NCI-H1105 treated with DMSO at 0.1 percent for 48 hours (cell line): ENCODE data around the gene ADAMTS7.
"Not testable (repeated sequence)": the region's sequence is repeated elsewhere in the genome, so short reads cannot be mapped to it uniquely, and the experiment has no call there.

Experiments
- DNase-seq: peaks from one replicate; lab custom pipeline; 2025; lab: John Stamatoyannopoulos, UW

Gene ADAMTS7

DNA sequence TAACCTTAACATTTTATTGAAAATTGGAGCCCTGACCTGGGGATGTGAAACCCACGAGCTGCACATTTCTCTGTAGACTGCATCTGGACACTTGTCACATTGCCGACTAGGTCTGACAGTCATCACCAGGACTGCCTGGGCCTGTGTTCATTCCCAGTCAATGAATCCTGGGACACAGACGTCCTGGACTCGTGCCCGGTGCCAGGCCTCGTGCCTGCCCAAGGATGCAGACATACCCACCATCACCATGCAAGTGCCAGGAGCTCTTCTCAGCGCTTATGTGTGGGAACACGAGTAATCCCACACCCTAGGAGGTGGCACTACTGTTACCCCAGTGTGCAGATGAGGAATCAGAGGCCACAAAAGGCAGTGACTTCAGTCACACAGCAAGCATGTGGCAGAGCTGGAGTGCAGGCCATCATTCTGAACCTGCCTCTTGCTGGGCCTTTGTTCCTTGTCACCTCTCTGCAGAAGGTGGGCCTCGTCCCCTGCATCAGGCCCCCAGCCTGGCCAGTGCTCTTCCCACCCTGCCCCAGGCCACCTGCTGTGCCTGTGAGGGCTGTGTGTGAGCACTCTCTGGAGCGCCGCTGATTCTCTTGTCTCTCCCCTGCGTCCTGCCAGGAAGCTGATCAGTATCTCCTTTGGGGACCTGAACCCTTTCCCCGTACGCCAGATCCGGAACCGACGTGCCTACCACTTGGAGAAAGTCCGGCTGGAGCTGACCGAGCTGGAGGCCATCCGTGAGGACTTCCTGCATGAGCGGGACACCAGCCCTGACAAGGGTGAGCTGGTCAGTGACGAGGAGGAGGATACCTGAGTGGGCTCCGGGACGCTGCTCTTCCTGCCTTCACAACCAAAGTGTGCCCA is 58.5 kb downstream of the ADAMTS7 start:
- DNase-seq: no peak

DNA sequence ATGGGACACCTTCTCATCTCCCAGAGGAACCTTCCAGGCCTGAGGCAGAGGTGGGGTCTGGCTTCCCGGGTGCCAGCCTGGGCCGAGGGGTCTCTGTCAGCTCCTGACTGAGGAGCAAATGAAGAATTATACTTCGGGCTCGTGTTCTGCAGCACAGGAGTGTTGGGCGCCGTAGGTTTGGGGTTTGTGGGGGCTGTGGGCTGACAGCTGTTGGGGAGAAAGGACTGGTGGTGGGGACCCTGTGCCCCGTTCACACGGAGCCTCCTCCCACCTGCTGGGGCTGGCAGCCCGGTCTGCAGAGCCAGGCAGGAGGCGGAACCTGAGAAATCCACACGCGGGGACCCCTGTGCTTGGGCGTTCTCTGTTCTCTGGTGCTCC is 59.7 kb downstream of the ADAMTS7 start:
- DNase-seq: no peak

DNA sequence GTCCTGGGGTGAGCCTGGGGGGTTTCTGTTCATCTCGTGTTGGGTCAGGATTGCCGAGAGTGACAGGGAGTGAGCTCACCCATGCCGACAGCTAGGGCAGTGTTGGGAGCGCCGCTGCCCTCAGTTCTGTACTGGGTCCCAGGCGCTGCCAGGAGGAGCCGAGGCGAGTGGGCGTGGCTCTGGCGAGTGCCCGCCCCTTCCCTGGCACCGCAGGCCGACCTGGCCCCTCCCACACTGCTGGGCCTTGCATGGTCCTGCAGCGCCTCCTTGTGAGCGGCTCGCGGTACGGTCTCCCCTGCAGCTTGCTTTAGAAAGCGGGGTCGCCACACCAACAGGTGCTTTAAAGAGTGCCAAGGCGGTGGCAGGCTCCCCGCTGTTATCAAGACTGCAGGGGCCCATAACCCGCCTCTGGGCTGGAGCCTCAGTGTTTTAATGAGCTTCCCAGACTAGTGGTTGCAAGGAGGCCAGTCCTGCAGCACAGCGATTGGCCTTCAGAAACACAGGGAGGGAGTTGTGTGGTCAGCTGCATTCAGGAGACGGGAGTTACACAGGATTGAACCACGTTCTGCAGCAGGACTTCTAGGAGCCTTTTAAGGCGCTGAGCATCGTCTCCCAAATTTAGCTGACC is 60.2 kb downstream of the ADAMTS7 start:
- DNase-seq: peak; percentile 77

DNA sequence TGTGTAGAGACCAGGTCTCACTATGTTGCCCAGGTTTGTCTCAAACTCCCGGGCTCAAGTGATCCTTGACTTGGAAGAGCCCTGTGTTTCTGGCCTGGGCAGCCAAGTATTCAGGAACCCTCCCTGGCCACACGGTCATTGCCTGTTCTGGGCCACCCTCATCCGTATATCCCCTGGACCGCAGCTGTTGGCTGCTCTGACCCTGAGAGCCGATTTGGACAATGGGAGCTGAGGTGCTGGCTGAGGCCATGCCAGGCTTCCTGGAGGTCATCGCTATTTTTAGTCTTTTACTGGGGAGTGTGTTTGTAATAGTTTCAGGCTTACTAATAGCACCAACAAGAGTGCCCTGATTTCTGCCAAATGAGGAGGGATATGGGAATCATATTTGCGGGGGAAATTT is 60.7 kb downstream of the ADAMTS7 start:
- DNase-seq: no peak

DNA sequence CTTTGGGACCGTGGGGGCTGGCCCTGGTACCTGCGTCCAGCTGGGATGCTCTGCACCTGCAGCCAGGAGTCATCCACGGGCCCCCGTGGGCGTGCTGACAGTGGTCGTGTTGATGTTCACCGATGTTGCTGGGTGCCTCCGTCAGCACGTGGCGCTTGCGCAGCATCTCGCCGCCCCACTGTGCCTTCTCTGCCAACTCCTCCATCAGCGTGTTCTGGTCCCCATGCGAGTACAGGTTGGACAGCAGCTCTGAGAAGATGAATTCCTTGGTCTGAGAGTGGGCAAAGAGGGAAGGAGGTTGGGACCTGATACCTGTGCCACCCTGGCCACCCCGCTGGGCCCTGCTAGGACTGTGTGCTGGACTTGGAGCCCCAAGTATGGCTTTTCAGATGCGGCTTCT is 61.4 kb downstream of the ADAMTS7 start:
- no peak for DNase-seq

DNA sequence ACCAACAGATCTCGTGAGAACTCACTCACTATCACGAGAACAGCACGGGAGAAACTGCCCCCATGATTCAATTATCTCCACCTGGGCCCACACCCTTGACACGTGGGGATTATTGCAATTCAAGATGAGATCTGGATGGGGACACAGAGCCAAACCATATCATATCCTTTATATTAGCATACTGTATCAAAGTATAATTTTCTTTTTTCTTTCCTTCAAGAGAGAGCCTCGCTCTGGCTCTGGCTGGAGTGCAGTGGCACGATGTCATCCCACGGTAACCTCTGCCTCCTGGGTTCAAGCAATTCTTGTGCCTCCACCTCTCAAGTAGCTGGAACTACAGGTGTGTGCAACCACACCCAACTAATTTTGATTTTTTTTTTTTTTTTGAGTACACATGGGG is 63.4 kb downstream of the ADAMTS7 start:
- not testable (repeated sequence) for DNase-seq

DNA sequence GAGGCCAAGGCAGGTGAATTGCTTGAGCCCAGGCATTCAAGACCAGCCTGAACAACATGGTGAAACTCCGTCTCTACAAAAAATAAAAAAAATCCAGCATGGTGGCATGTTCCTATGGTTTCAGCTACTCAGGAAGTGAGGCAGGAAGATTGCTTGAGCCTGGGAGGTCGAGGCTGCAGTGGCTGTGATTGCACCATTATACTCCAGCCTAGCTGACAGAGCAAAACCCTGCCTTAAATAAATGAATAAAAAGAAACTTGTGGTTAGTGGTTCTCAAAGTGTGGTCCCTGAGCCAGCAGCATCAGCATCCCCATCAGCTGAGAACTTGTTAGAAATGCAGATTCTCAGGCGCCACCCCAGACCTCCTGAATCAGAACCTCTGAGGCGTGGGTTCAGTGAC is 69.6 kb downstream of the ADAMTS7 start:
- not testable (repeated sequence) for DNase-seq

DNA sequence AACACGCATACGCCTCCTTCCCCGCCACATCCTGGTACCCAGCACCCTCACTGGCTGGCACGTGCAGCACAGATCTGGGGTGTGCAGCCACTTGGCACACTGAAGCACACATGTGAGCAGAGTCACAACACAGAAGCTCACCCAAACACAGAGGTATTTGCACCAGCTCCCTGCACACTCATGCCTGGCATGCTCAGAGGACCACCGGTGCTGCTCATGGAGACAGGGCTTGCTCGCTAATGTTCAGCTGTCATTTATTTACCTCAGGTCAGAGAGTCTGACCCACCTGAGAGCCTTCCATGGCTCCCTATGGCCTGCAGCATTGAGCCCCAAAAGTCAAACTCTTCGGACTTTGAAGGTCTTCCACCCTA is 70.4 kb downstream of the ADAMTS7 start:
- no peak for DNase-seq

DNA sequence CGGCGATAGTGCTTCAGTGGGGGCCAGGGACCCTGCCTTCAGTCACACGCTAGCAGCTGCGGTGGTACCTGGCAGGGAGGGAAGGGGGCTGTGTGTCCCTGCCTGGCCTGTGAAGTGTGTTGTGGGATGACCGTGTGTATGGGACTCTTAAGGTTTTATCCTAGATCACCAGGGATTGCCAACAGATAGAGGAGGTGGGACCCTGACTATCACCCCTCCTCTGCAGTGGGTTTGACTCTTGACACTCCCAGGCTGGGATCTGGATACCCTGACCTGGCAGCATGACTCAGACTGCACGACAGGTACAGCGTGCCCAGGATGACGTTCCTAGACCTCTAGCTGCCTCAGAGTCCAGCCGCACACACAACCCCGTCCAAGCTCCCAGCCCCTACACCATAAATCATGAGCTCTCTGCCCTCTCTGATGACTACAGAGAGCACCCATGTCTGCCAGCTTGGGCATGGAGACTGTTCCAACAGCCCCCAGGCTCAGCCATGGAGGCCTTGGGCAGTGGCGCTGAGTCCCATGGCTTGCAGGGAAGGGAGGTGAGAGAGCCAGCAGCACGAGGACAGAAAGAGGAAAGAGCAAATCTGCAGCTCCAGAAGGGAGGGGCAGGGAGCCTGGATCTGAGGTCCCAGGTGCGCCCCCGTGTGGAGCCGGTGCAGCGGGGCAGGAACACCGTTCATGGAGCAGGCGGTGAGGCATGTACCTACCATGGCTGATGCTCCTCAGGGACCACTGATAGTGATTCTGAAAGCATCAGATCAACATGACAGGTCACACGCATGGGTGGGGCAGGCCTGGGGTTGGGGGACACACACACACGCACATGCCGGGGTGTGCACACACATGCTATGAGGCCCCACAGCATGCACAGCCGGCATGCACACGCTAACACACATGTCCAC is 71.0 kb downstream of the ADAMTS7 start:
- no peak for DNase-seq

DNA sequence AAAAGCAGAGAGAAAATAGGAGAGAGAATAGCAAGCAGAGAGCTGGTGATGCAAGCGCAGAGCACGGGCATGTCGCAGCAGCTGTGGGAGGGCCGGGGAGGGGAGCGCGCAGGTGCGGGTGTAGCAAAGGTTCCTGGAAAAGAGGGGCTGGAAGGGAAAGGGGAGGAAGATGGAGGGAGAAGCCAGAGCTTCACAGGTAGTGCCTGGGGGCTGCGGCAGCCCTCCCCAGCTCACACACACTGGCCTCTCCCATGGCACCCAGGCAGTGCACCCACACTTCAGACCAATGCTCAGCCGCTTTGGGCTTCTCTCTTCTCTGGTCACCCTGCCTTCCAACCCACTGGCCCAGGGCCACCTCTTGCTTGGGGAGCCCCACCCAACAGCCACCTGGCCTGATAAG is 72.1 kb downstream of the ADAMTS7 start:
- DNase-seq: no peak

DNA sequence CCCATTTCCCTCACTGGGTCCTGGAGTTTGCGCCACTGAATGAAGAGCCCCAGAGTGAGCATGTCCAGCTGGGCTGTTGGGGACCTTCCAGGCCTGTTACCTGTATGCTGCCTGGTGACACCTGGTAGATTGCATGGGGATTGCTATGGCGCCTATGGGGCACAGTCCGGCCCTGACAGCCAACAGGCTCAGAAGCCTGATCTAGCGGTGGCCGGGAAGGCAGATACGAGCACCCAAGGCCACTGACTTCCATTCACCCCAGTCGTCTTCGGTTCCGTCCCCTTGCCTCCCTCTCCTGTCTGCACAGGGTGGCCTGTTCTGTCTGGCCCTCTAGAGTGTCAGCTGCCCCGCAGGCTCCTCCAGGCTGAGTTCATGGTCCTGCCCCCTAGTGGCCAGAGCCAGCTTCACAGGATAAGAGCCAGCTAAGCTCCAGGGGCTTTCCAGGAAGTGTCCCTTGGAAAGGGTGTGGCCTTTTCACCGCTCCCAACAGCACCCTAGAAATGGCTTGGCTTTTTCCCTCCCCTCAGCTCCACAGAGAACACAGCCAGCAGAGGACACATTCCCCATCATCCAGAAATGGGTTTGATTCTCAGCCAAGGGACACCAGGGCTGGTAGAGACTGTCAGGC is 73.2 kb downstream of the ADAMTS7 start:
- peak; percentile 2 for DNase-seq

DNA sequence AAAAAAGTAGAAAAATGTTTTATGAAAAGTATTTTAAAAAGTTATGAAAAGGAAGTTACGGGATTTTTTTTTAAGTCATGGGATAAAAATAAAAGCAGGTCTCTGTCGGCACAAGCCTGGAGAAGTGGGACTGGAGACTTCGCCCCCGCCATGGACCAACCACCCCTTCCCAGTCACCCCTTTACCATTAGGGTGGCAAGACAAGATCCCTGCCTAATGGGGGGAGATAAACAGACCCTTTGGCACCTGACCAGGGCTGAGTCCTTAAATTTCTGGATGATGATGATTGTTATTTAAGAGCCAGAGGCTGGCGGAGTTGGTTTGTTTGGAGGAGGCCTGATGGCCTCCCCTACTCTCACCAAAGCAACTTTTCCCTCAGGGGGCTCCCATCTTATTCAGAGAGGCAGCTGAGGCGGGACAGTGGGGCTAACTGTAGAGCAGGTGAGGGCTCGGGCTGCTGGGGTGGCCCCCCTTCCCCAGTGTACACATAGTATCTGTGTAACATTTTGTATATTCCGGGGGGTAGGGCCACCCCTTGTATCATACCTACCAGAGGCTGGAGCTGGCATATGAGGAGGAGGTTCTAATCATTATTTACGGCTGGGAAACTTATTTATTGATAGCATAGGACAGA is 74.0 kb downstream of the ADAMTS7 start:
- no peak for DNase-seq

DNA sequence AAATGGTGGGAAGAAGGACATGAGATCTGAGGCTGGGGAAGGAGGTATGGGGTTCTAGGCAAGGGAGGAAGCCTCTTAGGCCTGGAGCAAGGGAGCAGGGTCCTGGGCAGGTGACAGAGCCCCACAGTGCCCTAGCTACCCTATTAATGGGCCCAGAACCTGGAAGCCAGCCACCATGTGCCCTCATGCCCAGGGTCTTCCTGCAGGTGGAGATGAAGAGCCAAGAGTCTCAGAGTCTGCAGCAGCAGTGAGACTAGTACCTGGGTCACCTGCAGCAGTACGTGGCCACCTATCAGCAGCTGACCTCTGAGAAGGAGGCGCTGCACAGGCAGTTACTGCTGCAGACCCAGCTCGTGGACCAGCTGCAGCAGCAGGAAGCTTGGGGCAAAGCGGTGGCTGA is 75.0 kb downstream of the ADAMTS7 start:
- not testable (repeated sequence) for DNase-seq

DNA sequence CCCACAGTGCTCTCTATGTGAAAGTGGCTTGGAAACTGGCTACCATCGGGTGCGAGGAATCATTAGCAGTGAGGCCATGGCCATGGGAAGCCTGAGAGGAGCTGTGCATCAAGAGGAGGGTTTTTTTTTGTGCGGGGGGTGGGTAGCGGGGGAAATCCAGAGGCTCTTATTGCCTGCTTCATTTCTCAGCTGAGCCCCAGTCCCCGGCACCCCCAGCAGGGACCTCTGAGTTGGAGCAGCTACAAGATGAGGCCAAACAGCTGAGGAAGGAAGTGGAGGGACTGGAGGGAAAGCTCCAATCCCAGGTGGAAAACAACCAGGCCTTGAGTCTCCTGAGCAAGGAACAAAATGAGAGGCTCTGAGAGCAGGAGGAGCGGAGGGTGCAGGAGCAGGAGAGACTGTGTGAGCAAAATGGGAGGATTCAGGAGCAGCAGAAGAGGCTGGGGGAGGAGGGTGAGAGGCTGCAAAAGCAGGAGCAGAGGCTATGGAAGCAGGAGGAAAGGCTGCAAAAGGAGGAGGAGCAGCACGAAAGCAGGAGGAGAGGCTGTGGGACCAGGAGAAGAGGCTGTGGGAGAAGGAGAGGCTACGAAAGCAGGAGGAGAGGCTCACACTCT is 76.7 kb downstream of the ADAMTS7 start:
- no peak for DNase-seq

DNA sequence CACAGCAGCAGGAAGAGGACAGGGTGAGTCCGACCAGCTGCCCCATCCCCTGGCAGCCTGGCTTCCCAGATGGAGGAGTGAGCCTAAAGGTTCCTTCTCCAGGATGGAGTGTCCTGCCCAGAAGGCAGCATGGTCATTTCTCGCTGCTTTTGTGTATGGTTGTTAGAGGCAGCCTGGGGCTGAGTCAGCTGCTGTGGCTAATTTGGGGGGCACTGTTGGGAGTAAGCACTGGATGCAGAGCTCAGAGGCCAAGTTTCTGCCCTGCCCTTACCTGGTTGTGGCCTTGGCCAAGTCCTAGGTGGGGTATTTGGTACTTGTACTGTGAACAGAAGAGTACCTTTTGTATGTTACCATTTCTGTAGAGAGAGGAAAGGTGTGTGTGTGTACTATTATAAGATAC is 78.6 kb downstream of the ADAMTS7 start:
- no peak for DNase-seq

DNA sequence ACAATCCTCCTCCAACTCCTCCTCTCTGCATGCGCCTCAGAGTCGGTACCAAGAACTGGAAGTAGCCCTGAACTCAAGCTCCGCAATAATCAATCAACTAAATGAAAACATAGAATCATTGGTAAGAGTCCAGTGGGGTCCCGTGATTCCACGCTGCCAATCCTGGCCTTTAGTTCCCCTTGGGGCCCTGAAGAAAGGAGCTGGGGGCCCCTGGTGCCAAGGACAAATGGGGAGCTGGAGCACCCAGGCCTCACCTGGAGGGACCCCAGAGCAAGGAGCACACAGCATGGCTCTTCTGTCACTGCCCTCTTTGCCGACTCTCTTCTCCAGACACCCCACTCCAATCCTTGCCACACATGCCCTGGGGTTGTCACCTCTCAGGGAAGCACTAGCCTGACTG is 80.3 kb downstream of the ADAMTS7 start:
- DNase-seq: no peak

DNA sequence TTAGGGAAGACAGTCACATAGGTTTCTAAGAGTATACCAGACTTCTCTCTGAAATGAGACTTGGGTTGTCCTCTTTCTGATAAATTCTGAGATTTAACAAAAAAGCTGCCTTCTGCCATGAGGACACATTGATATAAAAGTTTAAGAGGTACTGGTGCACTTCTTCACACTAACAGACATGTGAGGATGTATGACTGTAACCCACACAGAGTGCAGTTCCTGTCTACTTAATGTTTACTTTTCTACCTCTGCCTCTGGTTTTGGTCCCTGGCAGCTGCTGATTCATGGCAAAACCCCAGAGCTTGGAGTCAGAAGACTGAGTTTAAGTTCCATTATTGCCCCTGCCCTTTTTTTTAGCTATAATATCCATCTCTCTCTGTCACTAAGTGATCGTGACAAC is 82.8 kb downstream of the ADAMTS7 start:
- DNase-seq: not testable (repeated sequence)

DNA sequence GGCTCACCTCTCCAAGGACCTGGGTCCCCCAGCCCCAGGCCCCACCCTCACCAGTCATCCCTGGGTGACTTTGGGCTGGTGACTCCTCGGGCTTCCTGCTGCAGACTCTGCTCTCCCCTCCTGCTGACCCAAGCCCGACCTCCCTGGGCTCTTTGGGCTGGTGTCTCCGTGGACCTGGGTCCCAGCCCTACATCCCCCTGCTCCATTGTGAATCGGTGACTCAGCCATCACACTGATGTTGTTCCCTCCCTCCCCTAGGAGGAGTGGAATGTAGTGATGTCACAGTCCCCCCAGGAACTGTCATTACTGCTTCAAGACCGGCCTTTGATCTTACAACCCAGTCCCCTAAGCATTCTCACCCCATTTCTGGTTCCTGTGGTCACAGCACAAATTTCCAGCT is 83.7 kb downstream of the ADAMTS7 start:
- DNase-seq: no peak

DNA sequence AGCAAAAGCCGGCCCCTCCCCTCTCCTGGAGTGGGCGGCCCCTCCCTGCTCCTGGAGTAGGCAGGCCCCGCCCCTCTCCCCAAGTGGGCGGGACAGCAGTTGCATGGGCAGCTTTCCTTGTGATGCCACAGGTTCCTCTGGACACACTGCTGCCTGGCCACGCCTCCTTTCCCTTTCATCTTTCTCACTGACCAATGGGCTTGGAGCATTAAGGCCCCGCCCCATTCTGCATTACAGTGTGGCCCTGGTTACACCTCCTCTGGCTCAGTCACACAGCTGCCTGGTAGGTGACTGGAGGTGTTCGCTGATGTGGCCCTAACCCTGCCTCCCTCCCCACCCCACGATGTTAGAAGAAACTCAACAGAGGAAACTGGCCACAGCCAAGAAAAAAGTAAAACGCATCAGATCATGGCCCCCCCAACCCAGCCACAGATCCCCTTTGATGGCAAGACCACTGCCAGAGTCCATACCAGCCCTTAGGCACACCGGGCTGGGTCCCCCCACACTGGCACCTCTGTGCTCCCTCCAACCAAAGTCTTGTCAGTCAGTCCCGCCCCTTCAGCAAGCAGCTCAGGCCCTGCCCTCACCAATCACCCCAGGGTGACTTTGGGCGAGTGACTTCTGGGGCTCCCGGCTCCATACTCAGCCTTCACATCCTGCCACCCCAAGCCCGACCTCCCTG is 84.3 kb downstream of the ADAMTS7 start:
- DNase-seq: no peak

DNA sequence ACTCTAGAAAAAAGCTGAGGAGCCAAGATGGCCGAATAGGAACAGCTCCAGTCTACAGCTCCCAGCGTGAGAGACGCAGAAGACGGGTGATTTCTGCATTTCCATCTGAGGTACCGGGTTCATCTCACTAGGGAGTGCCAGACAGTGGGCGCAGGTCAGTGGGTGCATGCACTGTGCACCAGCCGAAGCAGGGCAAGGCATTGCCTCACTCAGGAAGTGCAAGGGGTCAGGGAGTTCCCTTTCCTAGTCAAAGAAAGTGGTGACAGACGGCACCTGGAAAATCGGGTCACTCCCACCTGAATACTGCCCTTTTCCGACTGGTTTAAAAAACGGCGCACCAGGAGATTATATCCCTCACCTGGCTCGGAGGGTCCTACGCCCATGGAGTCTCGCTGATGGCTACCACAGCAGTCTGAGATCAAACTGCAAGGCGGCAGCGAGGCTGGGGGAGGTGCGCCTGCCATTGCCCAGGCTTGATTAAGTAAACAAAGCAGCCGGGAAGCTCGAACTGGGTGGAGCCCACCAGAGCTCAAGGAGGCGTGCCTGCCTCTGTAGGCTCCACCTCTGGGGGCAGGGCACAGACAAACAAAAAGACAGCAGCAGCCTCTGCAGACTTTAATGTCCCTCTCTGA is 91.3 kb downstream of the ADAMTS7 start:
- DNase-seq: not testable (repeated sequence)
